ENCODE data around the gene TMEM97.

The TMEM97 gene

DNA sequence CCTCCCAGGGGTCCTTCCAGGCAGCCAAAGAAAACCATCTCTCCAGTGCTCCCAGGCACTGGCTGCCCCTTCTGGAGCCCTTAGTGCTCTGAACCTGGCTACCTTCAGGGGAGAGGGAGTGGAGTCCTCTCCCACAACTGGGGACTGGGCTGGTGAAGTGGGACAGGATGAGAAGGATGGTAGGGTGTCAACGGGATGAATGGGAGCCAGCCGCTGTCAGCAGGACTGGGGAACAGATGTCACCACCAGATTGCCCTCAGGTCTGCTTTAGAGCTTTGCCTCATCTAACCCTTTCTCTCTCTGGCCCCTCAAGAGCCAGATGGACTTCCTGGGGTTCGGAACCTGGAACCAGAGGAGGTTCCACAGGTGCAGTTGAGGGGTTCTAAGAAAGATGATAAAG lies 46.5 kb downstream of the TMEM97 start:
- no peak for DNase-seq (ENCODE audit: low spot score)

DNA sequence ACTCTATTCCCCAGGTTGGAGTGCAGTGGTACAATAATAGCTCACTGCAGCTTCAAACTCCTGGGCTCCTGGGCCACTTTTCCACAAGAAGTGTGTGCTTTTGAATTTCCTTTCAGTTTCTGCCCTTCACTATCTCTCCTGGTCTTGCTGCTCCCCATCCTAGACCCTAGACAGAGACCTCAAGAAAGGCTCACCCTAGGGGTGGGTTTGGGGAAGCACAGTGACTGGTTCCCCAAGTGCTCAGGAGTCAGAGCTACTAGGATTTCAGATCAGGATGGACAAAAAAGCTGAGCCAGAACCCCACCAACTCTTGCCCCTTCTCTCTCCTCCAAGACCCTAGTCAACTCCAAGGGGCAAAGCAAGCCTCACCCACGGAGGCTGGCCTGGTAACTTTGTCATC lies 47.6 kb downstream of the TMEM97 start:
- no peak for DNase-seq (ENCODE audit: low spot score)

DNA sequence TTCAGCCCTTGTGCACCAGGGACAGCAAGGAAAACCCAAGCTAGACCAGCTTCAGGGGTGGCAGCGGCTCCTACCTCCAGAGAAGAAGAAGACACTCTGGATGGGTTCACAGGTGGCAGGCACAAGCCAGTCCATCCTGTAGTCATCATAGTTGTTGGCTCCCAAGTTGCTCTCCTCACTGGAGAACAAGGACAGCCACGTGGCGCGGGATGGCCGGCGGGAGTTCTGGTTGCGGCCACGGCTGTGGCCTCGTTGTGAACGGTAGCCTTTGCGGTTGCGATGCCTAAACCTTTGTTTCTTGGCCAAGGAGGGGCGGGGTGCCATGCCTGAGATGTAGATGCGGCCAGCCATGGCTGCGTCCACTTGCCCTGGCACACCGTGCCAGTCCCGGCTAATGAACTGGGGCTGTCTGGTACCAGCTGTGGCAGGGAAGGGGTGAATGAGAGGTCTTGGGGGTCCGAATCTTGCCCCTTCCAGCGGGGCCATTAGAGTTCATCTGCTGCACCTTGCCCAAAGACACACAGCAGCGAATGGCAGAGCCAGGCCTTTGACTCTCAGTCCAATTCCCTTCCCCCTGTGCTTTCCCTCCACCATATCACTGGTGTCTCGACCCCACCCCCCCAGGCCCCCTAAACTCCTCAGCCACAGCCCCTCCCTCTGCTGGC lies 48.8 kb downstream of the TMEM97 start:
- DNase-seq (ENCODE audit: low spot score) = no peak

DNA sequence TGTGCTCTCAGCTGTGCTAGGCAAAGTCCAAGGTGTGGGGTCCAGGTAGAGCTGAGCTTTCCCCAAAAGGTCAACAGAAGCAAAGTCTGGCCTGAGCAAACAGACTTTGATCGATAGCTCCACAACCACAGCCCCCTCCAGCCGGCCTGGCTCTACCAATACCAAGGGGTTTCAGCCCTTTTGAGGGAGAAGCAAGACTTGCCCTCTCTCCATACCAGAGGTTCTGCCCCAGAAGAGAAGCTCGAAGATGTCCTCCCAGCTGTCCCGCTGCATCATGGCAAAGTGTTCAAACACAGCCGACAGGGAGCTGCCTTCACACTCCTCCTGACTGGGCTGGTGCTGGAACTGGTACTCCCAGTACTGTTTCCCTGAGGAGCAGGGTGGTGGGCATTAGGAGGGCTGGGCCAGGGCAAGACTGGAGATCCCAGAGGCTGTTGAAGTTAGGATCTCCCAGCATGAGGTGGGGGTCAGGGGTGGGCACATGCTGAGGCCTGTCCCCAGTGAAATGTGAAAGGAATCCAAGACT lies 49.4 kb downstream of the TMEM97 start:
- no peak for DNase-seq (ENCODE audit: low spot score)

DNA sequence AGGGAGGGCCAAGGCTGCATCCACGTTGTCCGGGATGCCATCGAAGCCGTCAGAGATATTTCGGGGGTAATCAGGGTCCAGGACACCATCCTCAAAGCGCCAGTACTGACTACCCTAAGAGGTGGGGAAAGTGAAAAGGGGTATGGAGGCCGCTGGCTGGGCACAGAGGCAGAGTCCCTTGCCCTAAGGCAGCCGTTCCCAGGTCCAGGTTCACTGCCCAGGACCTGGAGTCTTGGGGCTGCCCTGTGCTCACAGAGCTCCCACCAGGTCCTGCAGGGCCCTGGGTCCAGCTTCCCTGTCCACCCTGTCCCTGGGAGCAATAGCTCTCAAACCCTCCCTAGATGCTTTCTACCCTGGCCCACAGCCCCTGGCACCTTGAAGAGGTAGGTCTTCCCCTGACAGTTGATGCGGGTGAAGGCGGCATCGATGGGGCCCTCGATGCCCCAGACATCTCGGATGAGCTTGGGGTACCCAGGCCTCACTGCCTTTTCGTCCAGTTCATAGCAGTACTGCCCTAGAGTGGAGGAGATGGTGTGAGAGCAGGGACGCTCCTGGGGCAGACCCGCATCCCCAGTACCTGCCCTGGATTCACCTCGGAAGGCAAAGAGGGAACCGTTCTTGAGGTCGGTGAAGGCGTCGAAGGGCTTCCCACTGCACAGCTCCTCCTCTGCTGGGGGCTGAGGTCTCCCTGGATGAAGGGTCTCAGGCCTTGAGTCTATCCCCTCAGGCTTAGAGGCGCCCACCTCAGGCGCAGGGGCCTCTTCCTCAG lies 50.1 kb downstream of the TMEM97 start:
- DNase-seq (ENCODE audit: low spot score) = no peak

DNA sequence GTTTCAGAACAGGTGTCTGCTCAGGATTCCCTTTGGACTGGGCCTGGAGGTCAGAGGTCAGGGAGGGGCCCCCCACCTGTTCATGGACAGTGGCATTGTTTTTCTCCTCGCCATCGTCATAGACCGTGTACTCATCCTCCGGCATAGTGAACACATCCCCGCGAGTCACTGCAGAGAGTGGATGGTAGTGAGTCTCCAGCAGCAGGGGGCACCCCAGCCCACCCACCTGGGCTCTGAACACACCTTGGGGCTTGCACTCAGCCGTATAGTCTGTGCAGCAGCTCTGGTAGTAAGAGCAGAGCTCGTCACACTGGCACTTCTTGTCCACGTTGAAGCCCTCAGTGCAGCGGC lies 50.7 kb downstream of the TMEM97 start:
- DNase-seq (ENCODE audit: low spot score) = no peak

DNA sequence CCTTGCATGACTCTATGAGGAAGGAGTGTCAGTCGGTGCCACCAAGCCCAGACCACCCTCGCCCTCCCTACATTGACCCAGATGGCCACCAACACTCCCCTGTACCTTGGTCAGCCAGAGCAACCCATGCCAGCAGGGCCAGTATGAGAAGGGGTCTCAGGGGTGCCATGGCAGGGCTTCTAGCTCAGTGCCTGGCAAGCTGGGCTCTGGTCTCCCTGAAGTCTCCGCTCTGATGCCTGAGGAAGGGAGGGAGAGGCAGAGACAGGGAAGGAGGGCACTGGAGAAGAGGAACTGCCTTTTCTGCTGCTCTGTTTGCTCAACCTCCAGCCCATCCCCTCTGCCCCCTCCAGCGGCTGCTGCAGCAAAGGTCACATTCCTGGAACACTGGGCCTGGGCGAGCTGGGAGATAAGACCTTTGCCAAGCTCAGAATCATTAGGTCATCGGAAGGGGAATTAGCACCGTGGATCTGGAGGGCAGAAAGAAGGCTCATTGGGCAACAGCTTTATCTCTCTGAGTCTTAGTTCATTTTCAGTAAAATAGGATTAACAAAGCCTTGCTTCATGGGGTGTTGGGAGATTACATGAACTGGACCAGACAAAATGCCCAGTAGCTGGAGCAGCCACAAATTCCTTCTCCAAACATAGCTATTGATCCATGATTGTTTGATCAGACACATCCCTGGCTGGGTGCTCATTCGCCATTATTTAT lies 51.2 kb downstream of the TMEM97 start, which contains the start of gene VTN:
Gene VTN, minus strand, starts transcription at position 273 of the 709 bp plus-strand sequence. Its CDS starts 104 bp downstream, at position 169.
- DNase-seq (ENCODE audit: low spot score) = no peak

DNA sequence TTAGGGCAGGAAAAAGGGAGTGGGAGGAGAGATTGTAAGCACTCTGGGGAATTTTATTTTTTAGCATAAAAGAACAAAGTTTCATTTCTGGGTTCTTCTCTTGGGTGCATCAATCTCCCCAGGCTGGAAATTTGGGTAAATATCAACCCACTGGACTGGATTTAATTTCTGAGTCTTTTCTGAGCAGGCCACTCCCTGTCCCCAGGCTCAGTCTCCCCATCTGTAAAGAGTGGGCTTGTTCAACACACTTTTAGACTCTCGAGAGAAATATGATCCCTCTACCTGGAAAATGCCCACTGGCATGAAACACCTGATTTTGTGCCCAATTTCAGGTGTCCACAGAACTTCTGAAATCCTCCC lies 51.7 kb downstream of the TMEM97 start:
- DNase-seq (ENCODE audit: low spot score) = no peak

DNA sequence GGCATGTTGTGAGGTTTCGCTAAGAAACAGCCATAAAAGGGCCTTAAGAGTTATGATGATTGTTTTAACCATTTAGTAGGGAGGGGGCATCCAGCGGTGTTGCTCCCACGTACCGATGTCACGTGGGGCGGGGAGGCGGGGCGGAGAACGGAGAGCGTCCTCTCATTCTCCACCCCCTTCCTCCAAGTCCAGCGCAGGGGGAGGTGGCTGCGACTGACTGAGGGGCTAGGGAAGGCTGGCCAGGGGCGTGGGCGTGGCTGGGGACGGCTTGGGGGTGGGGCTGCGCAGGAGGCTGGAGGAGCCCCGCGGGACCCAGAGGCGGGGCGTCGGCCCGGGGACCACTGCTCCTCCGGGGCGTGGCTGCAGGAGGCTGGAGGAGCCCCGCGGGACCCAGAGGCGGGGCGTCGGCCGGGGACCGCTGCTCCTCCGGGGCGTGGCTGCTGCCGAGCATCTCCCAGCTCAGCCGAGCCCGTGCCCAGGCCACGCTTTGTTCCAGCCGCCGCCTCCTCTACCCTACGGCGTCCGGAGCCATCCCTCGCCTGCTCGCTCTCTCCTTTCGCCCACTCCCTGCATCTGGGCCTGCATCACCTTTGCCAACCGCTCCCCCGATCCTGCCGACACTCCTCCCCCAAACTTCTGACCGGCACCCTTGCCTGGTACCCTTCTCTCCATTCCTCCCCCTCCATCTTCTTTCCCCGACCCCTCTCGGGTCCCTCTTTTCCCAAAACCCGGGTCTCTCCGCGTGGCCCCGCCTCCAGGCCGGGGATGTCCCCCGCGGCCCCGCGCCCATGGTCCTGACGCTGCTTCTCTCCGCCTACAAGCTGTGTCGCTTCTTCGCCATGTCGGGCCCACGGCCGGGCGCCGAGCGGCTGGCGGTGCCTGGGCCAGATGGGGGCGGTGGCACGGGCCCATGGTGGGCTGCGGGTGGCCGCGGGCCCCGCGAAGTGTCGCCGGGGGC lies 52.5 kb downstream of the TMEM97 start, which contains the start of gene SARM1:
Gene SARM1, plus strand, starts transcription at position 450 of the 958 bp plus-strand sequence. Its CDS starts 339 bp downstream, at position 789.
- no peak for DNase-seq (ENCODE audit: low spot score)

DNA sequence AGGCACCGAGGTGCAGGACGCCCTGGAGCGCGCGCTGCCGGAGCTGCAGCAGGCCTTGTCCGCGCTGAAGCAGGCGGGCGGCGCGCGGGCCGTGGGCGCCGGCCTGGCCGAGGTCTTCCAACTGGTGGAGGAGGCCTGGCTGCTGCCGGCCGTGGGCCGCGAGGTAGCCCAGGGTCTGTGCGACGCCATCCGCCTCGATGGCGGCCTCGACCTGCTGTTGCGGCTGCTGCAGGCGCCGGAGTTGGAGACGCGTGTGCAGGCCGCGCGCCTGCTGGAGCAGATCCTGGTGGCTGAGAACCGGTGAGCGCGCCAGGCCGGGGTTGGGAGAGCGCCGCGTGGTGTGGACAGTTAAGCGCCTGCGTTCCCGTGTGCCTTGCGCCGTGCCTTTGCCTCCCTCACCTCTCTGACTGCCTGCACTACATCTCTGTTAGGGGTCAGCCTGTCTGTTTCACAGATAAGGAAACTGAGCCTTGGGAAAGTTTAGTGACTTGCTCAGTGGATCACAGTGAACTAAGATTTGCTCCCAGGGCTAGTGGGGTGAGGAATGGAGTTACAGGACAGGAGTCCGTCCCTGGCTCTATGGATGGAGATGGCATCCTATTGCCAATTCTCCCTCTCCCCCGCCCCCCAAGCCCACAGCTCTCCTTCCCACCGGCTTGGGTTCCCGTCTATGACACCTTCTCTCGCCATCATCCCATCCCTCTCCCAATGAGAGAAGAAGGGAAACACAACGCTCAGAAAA lies 53.4 kb downstream of the TMEM97 start:
- DNase-seq (ENCODE audit: low spot score) = no peak

DNA sequence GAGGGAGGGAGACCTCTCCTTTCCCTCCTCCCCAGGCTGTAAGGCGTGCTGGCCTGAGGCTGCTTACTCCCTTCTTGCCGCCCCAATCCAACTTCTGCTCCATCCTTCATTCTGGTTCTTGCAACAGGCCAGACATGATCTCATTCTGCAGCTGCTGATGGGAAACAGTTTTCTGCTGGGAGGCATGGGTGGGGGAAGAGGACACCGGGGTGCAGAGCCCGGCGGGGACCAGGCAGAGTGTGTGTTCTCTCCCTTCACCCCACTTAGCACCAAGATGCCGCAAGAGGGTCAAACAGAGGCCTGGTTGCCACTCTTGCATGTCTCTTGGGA lies 53.9 kb downstream of the TMEM97 start:
- DNase-seq (ENCODE audit: low spot score) = no peak

Data from hematopoietic multipotent progenitor cell treated with erythropoietin and hydrocortisone succinate and interleukin-3 and kit ligand, for 15 days (in vitro differentiated cells).